Neuron (in vitro differentiated cells): ENCODE data around the gene IRF5.

Experiments
- H2AFZ ChIP-seq: one replicate; pipeline ENCODE4 v1.6.1; 2013; ENCODE audit warnings: low read depth, mild to moderate bottlenecking, inconsistent platforms, low read length, moderate library complexity
- H3K27me3 ChIP-seq: one replicate; pipeline ENCODE4 v1.6.1; 2013; ENCODE audit warnings: low read length; ENCODE audit not compliant: insufficient read depth
- H3K36me3 ChIP-seq: one replicate; pipeline ENCODE4 v1.6.1; 2013; ENCODE audit warnings: low read length; ENCODE audit not compliant: insufficient read depth
- H3K4me1 ChIP-seq: one replicate; pipeline ENCODE4 v1.6.1; 2013; ENCODE audit warnings: low read length; ENCODE audit not compliant: insufficient read depth
- H3K4me3 ChIP-seq: 2 replicates; pipeline ENCODE4 v1.5.1; 2013; ENCODE audit warnings: mild to moderate bottlenecking, low read length, moderate library complexity
- H3K9me3 ChIP-seq: one replicate; pipeline ENCODE4 v1.6.1; 2013; ENCODE audit warnings: low read length

The IRF5 gene

DNA sequence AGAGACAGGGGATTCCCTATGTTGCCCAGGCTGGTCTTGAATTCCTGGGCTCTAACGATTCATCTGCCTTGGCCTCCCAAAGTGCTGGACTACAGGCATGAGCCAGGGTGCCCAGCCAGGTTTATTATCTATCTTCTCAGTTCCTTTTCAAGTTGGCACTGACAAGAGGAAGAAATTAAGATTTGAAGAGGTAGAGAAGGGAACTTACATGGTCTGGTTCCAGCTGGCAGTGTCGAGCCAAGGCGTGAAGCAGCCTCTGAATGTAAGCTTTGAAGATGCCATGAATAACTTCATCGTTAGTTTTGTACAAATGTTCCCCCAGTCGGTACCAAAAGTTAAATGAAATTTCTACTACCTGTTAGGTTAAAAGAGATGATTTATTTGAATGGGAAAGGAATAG lies 59.5 kb downstream of the IRF5 start:
- Histone ChIP-seq H2AFZ (no peak overlapping the region), H3K9me3 (no peaks in the 10 kb centered on the region), H3K27me3 (no peaks in the 10 kb centered on the region), H3K4me1 (no peaks in the 10 kb centered on the region), H3K36me3 (peaks cover 73% of the 10 kb centered on the region), H3K4me3 (no peak overlapping the region)
